ENCODE measurements around the gene TMEM121.
"Not testable (repeated sequence)": the region's sequence is repeated elsewhere in the genome, so short reads cannot be mapped to it uniquely, and the experiment has no call there.

TMEM121 gene

DNA sequence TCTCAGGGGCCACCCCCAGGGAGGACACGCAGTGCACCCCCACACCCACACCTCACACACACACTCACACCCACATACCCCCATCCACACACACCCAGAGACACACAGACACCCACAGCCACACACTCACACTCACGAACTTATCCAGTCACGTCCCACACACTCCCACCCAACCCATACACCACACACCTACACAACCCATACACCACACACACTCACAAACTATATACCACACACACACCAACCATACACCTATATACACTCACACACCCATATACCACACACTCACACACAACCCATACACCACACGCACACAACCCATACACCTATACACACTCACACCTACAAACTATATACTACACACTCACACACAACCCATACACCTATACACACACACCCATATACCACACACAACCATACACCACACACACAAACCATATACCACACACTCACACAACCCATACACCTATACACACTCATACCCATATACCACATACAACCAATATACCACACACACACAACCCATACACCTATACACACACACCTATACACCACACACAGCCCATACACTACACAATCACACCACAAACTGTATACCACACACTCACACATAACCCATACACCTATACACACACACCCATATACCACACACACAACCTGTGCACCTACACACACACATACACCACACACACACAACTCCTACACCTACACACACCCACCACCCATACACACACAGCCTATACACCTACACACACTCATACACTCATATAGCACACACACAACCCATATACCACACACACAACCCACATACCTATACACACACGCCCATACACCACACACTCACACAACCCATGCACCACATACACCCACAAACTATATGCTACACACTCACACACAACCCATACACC lies 42.7 kb downstream of the TMEM121 start:
- no peak for DNase-seq (ENCODE audit: low spot score)

DNA sequence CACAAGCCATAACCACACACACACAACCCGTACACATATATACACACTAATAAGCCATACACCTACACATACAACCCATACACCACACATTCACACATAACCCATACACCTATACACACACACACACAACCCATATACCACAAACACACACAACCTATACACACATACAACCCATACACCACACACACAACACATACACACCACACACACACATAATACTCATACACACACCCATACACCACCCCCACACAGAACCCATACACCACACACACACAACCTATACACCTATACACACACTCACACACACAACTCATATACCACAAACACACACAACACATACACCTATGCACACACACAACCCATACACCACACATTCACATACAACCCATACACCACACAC lies 44.1 kb downstream of the TMEM121 start:
- DNase-seq (ENCODE audit: low spot score): no peak

DNA sequence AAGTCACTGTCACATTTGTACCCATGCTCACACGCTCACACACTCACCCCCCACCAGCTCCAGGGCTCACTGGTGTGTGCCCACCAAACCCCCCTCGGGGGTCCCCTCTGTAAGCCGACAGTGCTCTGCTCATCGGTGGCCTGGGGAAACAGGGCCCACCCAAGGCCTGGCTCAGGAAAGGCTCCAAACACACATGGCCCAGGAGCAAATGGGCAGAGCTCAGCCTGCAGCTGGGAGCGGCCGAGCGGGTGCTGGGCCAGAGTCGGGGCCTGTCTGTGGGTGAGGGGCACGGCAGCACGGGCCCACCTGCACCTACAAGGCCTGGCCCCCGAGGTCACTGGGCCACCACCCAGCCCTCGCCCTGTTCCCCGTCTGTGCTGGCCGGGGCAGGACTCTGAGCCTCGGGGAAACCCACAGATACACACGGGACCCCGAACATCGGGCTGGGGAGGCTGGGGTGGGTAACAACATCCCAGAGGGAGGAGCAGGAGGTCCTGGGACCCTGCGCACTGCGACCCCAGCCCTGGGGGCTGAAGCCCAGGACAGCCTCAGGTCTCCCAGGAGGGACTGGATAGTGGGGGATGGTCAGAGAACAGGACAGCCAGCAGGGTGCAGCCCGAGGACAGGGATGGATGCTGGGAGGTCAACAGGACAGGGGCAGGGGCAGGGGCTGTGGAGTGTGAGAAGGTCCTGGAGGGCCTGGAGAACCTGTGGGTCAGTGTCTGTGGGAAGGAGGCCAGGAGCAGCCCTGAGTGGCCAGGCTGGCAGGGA lies 45.0 kb downstream of the TMEM121 start:
- not testable (repeated sequence) for DNase-seq (ENCODE audit: low spot score)

DNA sequence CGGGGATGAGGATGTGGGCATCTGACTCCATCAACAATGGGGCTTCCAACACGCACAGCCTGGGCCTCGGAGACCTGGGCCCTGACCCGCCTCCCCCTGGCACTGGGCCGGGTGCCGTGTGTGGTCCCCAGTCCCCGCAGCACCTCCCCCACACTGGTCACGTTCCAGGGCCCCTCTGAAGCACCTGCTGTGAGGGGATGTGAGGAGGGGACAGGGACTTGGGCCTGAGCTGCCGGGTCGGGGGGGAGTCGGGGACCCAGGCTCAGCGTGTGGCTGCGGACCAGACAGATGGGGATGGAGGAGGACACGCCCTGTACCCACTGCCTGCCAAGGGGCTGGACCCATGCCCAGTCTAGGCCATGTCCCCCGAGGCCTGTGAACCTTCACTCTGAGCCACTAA lies 45.7 kb downstream of the TMEM121 start:
- not testable (repeated sequence) for DNase-seq (ENCODE audit: low spot score)

DNA sequence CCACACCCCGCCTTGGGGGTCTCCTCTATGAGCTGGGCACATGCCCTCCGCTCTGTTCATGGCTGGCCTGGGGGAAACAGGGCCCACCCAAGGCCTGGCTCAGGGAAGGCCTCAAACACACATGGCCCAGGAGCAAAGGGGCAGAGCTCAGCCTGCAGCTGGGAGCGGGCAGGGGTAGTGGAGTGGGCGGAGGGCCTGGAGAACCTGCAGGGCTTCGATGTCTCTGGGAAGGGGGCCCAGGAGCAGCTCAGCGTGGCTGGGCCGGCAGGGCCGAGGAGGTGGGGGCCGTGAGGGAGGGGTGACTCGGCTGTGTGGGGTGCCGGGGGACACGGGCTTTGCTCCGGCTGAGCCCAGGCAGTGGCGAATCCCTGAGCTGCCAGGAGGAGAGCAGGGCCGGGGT lies 47.5 kb downstream of the TMEM121 start:
- not testable (repeated sequence) for DNase-seq (ENCODE audit: low spot score)

DNA sequence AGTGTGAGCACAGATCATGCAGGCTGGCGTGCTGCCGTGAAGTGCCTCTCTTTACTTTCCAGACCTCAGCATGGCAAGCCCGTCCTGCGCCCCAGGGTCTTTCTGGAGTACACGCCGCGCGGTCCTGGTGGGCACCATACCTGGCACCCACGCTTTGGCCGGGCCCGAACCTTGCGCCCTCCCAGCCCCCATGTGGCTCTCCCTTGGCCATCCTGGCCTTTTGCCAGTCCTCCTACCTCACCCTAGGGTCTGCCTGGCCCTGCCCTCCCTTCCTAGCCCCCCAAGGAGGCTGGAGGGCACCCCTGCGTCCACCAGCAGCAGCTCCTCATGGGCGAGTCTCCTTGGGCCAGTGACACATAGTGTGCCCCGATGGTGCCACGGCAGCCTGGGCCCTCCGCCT lies 48.0 kb downstream of the TMEM121 start:
- not testable (repeated sequence) for DNase-seq (ENCODE audit: low spot score)

DNA sequence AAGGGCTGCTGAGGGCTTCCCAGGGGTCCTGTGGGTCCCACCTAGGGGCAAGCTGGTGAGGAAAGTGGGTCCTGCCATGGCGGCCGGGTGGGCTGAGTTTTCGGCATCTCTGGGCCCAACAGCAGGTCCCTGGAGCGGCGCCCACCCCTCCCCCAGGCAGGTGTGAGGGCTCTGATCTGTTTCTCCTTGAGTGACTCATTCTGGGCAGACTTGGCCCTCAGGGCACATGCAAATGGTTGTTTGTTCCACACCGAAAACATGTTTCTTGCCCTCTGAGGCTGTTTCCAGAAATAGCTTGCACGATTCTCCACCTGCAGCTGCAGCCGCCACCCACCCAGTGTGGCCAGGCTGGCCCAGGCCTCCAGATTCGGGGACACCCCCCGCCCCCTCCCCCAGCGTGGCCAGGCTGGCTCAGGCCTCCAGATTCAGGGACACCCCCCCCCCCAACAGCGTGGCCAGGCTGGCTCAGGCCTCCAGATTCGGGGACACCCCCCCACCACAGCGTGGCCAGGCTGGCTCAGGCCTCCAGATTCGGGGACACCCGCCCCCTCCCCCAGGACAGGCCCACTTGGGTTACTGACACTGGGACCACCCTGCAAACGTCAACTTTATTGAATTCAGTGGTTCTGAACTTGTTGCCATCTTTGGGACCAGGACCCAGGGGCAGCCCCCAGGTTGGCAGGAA lies 48.8 kb downstream of the TMEM121 start:
- DNase-seq (ENCODE audit: low spot score): not testable (repeated sequence)

DNA sequence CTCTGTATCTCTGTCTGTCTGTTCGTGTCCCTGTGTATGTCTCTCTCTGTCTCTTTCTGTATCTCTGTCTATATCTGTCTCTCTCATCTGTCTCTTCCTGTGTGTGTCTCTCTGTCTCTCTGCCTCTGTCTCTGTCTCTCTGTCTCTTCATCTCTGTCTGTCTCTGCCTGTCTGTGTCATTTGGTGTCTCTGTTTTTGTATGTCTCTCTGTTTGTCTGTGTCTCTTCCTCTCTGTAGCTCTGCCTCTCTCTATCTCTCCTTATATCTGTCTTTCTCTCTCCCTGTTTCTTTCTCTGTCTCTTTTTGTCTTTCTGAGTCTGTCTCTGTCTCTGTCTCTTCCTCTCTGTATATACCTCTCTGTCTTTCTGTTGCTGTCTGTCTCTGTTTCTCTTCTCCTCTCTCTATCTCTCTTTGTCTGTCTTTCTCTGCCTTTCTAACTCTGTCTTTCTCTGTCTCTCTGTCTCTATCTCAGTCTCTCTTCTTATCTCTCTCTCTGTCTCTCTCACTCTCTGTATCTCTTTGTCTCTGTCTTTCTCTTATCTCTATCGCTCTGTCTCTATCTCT lies 50.2 kb downstream of the TMEM121 start:
- DNase-seq (ENCODE audit: low spot score): no peak

DNA sequence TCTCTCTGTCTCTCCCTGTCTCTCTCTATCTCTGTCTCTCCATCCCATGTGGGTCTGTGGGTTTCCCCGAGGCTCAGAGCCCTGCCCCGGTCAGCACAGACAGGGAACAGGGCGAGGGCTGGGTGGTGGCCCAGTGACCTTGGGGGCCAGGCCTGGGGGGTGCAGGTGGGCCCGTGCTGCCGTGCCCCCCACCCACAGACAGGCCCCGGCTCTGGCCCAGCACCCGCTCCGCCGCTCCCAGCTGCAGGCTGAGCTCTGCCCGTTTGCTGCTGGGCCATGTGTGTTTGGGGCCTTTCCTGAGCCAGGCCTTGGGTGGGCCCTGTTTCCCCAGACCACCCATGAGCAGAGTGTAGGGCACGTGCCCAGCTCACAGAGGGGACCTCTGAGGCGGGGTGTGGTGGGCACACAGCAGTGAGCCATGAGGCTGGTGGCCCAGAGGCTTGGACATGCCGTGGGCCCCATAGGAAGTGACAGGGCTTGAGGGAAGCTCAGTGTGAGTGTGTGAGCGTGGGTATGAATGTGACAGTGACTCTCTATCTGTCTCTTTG lies 51.0 kb downstream of the TMEM121 start:
- no peak for DNase-seq (ENCODE audit: low spot score)

DNA sequence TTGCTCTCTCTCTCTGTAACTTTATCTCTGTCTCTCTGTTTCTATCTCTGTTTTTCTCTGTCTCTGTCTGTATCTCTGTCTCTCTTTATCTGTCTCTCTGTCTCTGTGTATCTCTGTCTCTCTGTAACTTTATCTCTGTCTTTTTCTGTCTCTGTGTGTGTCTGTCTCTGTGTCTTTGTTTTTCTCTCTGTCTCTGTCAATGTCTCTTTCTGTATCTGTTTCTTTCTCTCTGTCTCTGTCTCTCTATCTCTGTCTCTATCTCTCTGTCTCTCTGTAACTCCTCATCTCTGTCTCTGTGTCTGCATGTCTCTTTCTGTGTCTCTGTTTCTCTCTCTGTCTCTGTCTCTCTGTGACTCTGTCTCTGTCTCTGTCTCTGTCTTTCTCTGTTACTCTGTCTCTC lies 51.7 kb downstream of the TMEM121 start:
- no peak for DNase-seq (ENCODE audit: low spot score)

DNA sequence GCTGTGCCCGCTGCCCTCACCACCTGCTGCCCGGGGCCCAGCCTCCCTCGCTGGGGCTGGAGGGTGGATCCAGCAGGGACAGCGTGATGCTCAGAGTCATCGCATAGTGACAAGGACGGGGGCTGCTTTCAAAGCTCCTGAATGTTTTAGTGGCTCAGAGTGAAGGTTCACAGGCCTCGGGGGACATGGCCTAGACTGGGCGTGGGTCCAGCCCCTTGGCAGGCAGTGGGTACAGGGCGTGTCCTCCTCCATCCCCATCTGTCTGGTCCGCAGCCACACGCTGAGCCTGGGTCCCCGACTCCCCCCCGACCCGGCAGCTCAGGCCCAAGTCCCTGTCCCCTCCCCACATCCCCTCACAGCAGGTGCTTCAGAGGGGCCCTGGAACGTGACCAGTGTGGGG lies 52.8 kb downstream of the TMEM121 start:
- not testable (repeated sequence) for DNase-seq (ENCODE audit: low spot score)

Data from SK-N-DZ (cell line).